Cortex of kidney (tissue), 1 donor: Measurements from ENCODE around the gene SLC25A45.

ENCODE experiments used
- DNase-seq: peaks from one replicate; lab custom pipeline; 2025; lab: John Stamatoyannopoulos, UW

Gene SLC25A45

GRCh38 chr11:65382033-65382803, at the start of gene SLC25A45:
Gene SLC25A45 (minus strand): TSS chr11:65382646. CDS start chr11:65381951, 695 bp downstream.
- DNase-seq: peak; percentile 84

GRCh38 chr11:65431451-65432099, 49.1 kb upstream of the SLC25A45 start:
- DNase-seq: no peak

DNA sequence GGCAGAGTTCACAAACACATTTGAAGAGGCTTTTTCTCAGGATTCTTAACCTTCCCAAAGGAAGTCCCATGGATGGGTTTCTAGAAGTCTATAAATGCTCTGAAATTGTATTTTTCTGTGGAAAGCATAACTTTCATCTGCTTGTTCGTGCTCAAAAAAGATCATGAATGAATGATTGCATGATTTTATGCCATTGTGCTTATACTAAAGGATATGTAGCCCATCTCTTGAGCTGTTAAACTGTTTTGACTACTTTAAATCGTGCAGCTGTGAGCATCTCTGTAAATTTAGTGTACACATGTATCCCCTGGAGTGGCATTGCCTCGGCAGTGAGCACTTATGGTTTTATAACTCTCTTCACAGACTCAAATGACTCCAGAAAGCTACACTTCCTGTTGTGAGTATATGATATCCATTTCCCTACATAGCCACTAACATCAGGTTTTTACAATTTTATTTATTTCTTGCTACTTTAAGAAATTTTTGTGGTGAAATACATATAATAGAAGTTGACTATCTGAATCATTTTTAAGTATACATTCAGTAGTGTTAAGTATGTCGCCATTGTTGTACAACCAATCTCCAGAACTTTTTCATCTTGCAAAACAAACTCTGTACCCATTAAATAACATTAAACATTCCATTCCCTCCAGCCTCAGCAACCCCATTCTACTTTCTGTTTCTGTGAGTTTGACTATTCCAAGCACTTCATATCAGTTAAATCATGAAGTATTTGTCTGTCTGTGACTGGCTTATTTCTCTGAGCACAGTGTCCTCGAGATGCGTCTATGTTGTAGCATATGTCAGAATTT, 48.2 kb upstream of the SLC25A45 start:
- DNase-seq: no peak

GRCh38 chr11:65429724-65430405, 47.4 kb upstream of the SLC25A45 start:
- DNase-seq: no peak

GRCh38 chr11:65429068-65429681, 46.7 kb upstream of the SLC25A45 start:
- no peak for DNase-seq

- no peak for DNase-seq
Measured at GRCh38 chr11:65428578-65429067, 46.2 kb upstream of the SLC25A45 start.

DNA sequence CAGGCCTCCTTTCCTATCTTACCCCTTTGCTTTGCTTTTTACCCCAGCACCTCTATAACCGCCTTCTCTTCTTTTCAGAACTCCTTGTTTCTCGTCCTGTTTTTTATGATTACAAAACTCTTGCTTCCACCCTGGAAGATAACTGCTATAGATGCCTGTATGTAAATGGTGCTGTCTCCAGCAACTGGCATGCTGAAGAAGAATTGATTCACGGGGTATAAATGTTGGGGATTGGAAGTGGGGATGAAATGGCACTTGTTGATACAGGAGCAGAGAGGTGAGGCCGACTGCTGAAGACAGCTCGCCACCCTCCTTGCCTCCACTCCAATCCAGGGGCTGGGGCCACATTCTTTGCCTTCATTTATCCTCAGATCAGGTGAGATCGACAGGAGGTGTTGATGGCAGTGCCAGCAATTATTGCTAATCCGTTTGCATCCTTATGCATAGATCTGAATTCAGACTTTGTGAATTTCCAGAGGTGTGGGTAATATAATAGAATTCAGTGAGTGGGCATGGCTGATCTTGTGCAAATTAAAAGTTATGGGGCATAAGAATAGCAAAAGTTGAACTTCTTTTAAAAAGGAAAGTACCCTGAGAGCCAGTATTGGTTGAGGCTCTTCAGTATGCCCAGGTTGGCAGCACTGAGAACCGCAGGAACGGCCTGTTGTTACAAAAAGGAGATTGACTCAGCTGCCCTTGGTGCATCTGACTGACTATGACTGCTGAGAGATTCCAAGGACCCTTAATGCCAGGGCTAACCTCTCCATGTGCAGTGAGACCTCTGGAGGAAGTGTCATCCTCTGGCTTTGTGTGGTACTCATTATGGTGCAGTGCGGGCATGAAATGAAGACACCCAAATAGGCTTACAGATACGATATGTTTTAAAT, 45.5 kb upstream of the SLC25A45 start:
- no peak for DNase-seq

DNA sequence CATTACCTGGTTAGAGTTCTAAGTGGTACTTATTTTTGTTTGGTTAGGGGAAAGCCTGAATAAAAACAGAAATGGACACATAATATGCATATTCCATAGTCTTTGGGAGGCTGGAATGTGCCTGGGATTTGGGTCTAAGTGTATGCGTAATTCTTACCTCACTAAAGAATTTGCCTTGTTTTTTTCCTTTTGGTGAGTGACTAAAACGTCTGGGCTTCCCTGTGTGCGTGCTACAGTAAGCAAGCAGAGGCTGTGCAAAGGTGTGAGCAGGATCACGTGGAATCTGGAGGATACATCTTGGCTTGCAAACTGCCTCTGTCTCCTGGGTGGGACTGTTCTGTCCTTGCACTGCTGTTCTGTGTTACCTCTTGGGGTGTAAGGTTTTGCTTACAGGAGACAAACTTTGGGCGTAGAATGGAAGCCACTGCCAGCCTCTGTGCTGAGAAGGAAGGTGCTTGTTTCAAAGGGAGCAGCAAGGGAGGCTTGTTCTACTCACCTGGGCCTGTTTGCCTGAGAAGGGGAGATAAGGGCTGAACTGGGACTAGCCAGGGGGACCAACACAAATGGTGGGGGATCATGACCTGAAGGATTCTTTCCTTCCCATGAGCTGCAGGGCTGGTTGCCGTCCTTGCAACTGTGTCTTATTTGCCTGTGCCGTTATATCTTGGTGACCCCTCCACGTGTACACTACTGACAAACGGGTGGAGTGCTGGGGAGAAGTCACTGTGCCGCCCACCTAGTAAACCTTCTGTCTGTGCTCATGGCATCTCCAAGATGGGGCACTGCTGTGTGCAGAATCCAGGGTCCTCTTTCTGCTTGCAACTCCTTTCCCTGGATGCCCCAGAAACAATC, 44.6 kb upstream of the SLC25A45 start:
- DNase-seq: no peak

- DNase-seq: no peak
Measured at GRCh38 chr11:65425971-65426838, 43.8 kb upstream of the SLC25A45 start.

DNA sequence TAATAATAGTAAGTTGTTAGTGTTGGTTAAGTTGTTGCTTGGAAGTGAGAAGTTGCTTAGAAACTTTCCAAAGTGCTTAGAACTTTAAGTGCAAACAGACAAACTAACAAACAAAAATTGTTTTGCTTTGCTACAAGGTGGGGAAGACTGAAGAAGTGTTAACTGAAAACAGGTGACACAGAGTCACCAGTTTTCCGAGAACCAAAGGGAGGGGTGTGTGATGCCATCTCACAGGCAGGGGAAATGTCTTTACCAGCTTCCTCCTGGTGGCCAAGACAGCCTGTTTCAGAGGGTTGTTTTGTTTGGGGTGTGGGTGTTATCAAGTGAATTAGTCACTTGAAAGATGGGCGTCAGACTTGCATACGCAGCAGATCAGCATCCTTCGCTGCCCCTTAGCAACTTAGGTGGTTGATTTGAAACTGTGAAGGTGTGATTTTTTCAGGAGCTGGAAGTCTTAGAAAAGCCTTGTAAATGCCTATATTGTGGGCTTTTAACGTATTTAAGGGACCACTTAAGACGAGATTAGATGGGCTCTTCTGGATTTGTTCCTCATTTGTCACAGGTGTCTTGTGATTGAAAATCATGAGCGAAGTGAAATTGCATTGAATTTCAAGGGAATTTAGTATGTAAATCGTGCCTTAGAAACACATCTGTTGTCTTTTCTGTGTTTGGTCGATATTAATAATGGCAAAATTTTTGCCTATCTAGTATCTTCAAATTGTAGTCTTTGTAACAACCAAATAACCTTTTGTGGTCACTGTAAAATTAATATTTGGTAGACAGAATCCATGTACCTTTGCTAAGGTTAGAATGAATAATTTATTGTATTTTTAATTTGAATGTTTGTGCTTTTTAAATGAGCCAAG, 42.9 kb upstream of the SLC25A45 start:
- DNase-seq: no peak

DNA sequence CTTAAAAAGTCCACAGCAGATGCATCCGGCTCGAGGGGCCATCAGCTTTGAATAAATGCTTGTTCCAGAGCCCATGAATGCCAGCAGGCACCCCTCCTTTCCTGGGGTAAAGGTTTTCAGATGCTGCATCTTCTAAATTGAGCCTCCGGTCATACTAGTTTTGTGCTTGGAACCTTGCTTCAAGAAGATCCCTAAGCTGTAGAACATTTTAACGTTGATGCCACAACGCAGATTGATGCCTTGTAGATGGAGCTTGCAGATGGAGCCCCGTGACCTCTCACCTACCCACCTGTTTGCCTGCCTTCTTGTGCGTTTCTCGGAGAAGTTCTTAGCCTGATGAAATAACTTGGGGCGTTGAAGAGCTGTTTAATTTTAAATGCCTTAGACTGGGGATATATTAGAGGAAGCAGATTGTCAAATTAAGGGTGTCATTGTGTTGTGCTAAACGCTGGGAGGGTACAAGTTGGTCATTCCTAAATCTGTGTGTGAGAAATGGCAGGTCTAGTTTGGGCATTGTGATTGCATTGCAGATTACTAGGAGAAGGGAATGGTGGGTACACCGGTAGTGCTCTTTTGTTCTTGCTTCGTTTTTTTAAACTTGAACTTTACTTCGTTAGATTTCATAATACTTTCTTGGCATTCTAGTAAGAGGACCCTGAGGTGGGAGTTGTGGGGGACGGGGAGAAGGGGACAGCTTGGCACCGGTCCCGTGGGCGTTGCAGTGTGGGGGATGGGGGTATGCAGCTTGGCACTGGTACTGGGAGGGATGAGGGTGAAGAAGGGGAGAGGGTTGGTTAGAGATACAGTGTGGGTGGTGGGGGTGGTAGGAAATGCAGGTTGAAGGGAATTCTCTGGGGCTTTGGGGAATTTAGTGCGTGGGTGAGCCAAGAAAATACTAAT, 42.0 kb upstream of the SLC25A45 start:
- no peak for DNase-seq

DNA sequence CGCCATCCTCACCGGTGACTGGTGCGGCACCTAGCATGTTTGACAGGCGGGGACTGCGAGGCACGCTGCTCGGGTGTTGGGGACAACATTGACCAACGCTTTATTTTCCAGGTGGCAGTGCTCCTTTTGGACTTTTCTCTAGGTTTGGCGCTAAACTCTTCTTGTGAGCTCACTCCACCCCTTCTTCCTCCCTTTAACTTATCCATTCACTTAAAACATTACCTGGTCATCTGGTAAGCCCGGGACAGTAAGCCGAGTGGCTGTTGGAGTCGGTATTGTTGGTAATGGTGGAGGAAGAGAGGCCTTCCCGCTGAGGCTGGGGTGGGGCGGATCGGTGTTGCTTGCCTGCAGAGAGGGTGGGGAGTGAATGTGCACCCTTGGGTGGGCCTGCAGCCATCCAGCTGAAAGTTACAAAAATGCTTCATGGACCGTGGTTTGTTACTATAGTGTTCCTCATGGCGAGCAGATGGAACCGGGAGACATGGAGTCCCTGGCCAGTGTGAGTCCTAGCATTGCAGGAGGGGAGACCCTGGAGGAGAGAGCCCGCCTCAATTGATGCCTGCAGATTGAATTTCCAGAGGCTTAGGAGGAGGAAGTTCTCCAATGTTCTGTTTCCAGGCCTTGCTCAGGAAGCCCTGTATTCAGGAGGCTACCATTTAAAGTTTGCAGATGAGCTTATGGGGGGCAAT, 41.2 kb upstream of the SLC25A45 start:
- no peak for DNase-seq

GRCh38 chr11:65422633-65423515, 40.4 kb upstream of the SLC25A45 start, which contains the start of gene NEAT1:
Gene NEAT1 (plus strand): TSS chr11:65422798.
- no peak for DNase-seq

DNA sequence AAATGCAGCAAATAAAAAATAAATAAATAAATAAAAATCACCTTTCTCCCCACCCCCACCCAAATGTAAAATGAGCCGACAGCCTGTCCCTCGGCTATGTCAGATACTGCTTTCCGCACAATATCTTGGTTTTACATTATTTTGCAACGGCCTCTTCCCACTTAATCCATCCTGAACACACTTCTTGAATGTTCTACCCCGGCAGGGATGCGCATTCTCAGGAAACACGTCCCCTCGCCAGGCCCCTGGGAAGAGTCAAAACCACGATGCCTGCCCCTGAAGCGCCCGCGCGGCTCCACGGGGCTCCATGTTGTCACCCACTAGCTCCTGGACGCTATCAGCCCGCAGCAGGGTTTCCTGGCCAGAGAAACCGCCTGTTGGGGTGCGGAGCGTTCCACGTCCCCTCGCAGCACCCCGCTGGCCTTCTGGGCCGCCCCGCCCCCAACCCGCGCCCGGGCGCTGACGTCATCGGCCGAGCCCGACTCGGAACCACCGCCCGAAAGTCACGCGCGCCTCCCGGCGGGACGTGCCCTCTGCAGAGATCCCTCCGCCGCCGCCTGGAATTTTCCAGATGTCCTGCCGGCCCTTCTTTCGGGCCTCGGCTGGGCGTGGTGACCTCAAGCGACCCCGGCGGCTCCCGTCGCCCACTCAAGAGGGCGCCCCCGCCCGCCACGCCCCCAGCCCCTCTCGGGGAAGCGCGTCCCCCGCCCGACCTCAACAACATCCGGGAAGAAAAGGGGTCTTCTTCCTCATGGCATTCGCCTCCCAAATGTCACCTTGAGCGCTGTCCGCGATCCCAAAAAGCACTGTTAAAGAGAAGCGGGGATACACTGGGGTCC, 39.6 kb upstream of the SLC25A45 start:
- DNase-seq: peak; percentile 86
